HUDEP-2 (cell line): ENCODE results near the gene SKP1.
A peak's percentile ranks its signal among the peaks of the same experiment; 100 is the strongest.
"Not testable (repeated sequence)": the region's sequence is repeated elsewhere in the genome, so short reads cannot be mapped to it uniquely, and the experiment has no call there.

Experiments used
- DNase-seq, 76 experiments: peaks; one replicate each; lab custom pipeline; 2025; ENCODE audit not compliant: unreplicated experiment in 76 of 76; lab: John Stamatoyannopoulos, UW

SKP1 gene

DNA sequence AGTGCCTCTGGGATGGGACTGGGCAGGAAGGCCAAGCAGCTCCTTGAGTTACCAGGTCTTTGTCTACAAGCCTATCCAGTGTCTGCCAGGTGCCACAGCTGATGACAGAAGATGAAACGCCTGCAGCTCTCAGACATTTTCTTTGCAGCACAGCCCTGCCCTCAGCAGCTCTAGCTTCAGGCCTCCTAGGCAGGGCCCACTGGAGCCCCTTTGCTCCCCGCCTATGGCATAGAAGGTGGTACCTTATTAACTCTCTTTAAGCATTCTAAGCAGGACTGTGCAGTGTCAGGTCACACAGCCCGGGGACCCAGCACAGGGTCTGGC is 1.3 kb upstream of the SKP1 start:
- peak in 1 of 76 experiments; percentile 10 for DNase-seq

DNA sequence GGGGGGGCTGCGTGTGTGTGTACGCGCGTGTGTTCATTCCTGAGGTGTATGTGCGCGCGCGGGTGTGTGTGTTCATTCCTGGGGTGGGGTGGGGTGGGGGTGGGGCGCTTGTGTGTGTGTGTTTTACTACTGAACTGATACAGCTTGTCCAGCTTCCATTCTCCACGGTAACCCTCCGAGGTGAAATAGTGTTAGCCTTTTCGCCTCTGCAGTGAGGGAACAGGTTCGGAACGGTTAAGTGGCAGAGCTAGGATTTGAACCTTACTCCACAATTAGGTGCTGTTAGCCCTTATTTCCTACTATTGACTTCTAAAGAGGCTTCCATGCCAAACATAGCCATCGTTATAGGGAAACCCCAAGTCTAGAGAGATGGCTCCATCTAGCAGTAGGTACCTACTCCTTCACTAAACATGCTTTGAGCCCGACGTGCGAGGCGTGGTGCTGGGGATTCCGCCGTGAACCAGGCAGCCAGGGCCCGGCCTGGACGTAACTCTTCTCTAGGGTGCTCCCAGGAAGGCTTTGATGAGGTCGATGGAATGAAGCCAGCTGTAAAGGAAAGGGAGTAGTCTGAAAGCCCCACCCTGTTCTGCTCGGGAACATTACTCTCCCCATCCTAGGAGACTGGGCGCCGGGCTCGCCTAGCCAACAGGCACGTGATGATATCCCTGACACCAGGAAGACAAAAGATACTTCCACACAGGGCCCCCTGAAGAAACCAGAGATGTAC is 782 bp upstream of the SKP1 start:
- peak in 36 of 76 experiments; percentile 25 to 80 (median 62) for DNase-seq

DNA sequence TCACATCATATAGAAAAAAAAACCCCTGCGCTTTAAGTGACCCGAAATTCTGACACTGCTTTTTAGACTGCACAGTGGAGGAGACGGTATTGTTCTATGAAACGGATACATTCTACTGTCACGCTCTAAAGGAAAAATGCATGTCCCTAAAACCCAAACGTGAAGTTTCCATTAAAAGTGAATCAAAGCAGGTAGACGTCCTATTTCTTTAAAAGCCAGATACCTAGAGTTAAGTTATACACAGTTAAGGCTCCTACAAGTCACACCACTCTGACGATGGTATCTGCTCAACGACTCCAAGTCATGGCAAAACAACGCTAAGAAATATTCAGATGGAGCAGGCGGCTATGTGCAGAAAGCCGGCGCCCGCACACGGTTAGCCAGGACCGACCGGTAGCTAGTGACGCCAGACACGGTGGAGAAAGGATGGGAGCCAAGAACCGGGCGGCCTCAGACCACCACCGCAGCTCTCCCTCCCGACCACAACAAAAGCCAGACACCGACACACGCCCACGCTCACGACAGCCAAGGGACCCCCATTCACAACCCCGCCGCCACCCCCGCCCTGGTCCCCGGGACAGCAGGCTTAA is 734 bp downstream of the SKP1 start:
- DNase-seq = peak in 7 of 76 experiments; percentile 3 to 39 (median 19)

DNA sequence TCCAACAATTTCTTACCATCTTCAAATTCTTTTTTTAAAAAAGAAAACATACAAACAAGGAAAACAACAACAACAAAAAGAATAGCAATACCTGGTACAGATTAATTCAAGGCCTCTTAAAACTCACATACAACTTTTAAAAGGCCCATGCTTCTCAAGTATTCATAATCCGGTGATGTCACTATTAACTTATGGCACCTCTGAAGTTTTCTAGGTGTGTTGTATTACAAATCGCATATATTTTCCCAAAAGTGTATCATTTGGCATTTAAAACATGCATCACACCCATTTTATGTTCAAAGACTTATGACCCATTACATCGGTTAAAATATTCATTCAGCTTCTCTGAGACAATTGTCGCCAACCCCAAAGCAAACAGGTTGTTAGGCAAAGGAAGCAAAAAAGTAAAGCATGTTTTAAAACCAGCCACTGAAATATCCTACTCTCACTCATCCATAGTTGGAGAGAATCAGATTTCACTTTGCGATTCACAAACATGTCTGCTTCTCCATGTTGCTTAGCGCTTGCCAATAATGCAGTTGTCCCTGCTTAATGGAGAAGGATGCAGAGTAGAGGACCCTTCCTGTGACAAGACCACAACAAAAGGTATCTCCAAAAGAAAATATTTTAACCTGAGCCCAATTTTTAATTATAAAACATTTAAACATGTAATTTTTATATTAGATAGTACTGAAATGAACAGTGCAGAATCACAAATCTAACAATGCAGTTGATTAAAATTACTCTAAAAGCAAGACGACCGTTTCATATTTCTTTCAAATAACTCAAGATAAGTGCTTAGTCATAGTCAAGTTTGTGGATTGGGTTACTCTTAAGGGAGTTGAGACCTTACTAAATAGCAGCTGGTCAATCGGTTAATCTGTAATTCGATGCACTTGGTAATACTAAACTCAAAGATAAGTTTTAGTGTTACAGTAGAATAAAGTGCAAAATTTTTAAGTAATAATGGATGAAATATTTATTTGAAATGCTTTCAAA is 1.6 kb downstream of the SKP1 start:
- peak in 3 of 76 experiments; percentile 9 to 26 (median 22) for DNase-seq

DNA sequence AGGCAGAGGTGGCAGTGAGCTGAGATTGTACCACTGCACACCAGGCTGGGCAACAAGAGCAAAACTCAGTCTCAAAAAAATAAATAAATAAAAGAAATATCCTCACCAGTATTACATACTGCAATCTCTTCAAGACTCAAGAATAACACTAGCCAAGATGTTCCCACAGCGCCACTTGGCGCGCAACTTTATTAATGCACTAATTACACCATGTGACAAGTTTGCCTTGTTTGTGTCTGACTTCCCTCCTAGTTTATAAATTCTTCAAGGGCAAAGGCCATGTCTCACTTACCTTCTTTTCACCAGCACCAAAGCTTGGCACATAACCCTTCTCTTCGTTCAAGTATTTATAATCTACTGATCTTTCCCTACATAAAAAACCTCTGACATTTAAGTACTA is 4.8 kb downstream of the SKP1 start:
- DNase-seq = no peak

DNA sequence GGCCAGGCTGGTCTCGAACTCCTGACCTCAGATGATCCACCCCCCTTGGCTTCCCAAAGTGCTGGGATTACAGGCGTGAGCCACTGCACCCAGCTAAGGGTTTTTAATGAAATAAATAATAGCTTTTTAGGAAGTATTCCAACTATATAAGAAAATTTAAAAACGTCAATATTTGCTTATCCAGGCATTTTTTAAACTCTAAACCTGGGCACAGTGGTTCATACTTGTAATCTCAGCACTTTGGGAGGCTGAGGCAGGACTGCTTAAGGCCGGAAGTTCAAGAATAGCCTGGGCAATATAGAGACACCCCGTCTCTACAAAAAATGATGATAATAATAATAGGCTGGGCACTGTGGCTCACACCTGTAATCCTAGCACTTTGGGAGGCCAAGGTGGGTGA is 14.2 kb downstream of the SKP1 start:
- DNase-seq = no peak

DNA sequence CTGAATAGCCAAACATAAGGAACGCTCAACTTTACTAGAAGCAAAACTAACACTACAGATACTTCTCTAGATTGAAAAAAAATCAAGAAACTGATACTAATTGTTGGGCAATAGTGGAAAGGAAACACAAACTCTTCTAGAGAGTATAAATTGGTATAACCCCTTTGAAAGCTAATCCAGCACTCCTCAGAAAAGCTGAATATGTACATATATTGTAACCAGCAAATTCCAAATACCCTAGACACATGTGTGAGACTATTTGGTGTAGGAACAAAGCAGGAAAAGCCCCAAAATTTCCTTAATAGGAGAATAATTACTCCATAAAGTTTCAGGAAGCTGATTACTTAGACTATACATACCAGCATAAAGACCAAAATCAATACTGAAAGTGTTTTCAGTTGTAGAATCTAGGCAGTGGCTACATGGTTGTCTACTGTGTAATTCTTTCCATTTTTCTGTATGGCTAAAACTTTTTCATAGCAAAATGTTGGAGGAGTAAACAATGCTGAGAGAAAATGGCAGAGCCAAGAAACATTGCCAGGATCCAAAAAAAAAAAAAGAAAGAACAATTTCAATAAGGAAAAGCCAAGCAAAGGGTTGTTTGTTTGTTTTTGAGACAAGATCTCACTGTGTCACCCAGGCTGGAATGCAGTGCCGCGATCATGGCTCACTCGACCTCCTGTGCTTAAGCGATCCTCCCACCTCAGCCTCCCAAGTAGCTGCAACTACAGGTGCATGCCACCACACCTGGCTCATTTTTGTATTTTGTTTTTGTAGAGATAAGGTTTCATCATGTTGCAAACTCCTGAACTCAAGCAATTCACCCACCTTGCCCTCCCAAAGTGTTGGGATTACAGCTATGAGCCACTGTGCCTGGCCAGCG is 15.0 kb downstream of the SKP1 start:
- DNase-seq = no peak

DNA sequence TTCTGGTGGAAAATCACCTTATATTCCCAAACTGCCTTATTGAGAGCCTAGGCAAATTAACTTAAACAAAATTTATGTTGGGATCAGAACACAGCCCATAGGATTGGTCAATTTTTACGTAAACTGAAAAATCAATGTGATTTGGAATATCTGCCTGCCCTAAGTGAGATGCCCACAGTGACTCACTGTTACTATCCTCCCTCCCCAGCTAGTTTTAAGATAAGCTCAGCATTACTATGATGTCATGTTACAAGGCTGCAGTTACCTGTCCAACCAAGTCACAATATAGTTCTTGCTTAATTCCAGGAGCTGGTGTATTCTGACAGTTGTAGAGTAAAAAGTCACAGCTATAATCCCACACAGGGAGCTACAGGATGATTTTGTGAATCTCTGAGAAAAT is 23.1 kb downstream of the SKP1 start:
- DNase-seq = no peak

DNA sequence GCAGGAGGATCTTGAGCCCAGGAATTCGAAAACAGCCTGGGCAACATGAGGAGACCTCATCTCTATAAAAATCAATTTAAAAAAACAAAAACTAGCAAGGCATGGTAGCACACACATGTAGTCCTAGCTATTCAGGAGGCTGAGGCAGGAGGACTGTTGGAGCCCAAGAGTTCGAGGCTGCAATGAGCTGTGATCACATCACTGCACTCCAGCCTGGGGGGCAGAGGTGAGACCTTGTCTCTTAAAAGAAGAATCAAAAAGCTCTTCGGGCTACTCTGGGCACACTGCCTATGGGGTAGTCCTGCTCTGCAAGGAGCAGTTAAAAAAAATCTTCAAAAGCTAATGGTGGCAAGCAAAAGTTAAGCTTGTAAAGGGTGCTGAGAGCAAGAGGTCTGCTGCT is 23.5 kb downstream of the SKP1 start:
- DNase-seq = no peak

DNA sequence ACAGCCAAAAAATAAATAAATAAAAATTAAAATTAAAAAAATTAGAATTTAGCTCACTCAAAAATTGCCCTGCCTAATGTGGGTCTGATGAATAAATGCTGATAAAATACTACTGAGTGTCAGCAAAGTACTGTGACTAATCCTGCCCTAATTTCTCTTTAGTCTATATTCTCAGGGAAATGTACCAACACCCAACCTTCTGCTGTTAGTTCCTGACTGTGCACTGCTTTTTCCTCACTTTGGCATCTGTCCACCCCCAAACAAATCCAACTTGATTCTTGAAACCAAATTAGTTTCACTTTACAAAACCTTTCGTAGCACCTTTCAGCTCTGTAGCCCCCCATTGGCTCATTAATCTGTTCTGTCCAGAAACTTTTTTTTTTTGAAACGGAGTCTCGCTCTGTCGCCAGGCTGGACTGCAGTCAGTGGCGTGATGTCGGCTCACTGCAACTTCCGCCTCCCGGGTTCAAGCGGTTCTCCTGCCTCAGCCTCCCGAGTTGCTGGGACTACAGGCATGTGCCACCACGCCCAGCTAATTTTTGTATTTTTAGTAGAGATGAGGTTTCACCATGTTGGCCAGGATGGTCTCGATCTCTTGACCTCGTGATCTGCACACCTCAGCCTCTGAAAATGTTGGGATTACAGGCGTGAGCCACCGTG is 24.4 kb downstream of the SKP1 start:
- DNase-seq = not testable (repeated sequence)

DNA sequence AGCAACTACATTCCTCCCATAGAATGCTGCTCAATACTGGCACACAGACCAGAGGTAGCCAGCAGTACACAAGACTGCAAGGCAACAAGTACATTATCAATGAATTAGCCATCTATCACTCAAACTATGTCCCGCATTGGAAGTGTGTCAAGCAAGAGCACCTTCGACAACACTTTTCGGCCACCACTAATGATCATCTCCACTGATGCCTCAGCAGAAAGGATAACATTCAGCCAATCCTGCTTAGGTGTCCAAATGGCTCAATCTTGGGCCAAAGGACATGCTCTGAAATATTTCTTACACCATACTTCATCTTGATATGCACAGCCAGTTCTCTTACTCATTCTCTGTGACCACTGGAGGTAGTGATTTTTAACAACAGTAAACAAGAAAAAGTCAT is 25.0 kb downstream of the SKP1 start:
- DNase-seq = no peak

DNA sequence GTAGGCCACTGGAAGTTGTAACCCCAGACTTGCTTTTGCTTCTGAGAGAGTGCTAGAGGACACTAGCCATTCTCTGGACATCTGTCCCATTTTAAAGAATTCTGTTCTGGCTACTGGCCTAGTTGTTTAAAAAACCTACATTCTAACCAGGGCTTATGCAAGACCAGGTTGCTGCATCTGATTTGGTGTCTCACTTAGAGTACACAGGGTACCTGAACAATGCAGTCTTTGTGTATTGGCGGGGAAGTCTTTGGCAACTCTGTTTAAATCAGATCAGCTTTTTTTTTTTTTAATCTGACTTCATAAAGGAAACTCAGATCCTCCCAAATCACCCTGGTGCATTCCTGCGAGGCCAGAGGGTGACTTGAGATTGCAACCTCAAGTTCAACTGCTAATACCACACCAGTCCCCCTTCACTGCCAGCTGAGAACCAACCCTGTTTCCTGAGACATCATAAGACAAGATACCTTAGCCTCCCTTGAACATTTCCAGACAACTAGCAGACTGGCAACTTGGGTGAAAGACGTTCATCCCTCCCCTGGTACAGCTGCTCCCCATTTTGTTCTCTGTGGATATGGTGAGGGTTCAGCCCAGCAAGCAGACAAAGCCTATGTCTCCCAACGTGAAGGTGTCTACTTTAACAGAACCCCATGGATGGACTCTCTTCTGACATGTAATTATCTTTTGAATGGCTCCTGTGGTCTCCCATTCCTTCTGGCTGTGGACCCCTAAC is 27.0 kb downstream of the SKP1 start:
- no peak for DNase-seq

DNA sequence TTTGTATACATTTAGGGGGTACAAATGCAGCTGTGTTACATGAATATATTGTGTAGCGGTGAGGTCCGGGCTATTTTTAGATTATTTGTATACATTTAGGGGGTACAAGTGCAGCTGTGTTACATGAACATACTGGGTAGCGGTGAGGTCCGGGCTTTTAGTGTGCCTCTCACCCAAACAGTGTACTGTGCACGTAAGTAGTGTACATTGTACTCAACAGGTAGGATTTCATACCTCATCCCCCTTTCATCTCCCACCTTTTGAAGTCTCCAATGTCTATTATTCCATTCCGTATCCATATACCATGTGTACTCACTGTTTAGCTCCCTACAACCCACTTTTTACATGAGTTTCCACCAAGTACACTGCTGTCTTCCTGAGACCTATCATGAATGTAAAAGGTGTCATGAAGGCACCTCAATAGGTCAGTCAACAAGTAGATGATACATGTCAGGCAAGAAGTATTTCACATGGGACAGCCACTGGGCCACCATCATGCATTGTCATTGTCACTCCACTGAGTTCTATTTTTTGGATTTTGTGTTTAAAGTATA is 27.7 kb downstream of the SKP1 start:
- no peak for DNase-seq

DNA sequence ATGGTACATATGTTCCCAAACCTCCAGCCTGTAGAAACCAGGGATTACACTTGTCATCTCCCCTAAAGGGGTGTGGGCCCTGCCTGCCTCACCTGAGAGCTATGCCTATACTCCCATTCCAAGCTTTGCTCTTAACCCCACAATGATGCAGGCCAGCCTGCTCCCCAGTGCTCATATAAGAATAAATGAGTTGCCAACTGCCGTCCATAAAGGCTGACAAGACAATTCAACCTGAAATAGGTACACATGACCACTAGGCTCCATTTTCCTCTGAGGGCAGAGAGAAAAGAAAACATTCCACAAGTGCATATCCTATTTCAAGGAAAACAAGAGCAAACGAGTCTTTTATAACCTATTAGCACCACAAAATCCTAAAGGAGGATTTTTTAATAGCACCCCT is 28.4 kb downstream of the SKP1 start:
- DNase-seq = no peak

DNA sequence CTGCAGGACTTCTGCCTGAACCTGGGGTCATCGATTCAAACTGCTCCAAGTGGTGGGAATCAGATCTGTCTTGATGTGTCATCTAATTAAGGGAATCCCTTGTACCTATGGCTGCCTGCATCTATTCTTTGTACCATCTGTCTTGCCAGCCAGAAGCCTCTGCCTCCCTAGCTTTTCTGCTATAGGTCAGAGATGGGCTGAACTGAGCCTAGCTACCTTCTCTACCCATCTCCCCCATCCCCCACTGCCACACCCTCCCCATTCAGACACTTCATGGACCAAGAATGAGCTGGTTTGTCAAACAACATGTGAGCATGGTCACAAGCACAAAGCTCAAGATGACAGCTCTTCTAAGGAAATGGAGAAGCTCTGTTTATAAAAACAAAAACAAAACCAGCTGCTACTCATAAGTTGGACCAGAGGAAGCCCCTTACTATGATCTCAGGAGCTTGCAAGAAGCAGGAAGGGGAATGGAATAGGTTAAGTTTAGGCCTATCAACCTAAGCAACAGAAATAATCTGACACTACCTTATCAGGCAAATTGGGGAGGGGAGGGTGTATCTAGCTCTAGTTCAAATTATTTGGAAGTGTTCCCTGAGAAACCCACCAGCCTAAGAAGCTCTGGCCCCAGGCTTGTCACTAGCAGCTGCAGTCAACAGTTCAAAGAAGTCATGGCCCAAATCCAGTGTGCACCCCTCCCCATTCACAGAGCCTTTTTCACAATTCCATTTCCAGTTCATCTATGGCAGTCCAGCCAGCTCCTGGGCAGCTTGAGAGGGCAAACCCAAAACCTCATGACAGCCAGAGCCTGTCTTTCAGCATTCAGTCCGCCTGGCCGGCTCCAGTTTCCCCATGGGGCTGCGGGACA is 29.9 kb downstream of the SKP1 start:
- no peak for DNase-seq

DNA sequence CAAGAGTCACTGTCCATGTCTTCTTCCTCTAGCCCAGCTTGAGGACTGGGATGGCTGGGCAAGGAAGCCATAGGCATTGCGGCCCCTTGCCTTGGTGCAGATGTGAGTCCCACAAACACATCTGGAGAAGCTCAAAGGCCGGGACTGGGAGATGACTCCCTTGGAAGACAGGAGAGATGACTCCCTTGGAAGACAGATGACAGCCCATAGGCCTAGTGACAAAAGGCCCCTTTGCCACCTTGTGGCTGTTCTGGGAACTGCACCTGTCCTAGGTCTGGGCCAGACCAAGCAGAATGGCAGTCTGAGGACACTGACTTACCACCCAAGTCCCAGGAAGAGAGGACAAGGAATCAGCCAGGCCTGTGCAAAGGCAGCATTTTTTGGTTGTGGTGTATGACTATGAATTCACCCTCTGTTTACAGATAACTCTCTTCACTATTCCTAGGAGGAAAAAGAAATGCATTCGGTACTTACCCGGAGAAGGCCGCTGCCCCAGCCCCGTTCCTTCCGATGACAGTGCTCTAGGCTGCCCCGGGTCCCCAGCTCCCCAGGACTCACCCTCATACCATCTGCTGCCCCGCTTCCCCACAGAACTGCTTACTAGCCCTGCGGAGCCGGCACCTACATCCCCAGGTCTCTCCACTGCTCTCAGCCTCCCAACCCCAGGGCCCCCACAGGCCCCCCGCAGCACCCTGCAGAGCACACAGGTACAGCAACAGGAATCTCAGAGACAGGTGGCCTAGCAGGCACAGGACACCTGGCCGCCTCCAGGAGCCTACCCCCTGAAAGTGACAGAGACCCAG is 30.8 kb downstream of the SKP1 start:
- peak in 68 of 76 experiments; percentile 2 to 83 (median 56) for DNase-seq

DNA sequence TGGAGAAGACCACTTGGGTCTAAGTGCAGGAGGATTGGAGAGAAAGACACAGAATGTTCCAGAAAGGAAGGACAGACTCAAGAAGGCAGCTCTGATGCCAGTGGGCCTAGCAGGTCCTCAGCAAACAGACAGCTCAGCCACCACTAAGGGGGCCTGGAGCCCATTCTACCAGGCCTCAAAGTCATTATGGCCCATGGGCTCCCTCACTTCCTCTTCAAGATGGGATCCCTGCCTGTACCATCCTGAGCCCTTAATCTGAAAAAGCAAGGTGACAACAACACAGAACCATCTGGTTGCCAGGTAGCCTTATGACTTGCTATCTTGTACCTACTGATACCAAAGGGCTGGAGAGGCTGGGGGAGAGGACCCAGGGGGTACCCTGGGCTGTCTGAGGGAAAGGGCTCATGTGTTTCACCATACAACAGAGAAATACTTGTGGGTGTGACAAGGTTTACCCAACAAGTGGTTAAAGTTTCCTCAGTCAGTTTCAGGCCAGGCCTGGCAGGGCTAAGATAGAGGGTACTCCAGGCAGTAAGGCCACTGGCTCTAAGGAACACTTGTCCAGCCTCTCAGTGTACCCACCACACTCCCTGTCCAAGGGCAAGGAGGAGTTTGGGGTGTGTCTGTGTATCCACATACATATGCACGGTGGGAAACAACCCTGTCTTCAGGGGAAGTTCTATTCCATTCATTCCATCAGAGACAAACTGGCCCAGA is 31.6 kb downstream of the SKP1 start:
- no peak for DNase-seq
